22Rv1 (cell line): ENCODE data around the gene RSBN1L.
A peak's percentile ranks its signal among the peaks of the same experiment; 100 is the strongest.

ENCODE experiments used
- ZFX ChIP-seq: fragments of 450-650 bp; IDR thresholded peaks from 2 replicates; pipeline ENCODE4 v1.6.1; 2017; ENCODE audit warnings: antibody characterized with exemption, borderline replicate concordance
- TF ChIP-seq, protein P1 (sequence below): fragments of 450-650 bp; IDR thresholded peaks from 2 replicates; pipeline ENCODE4 v1.5.1; 2017; ENCODE audit warnings: mild to moderate bottlenecking

DNA sequence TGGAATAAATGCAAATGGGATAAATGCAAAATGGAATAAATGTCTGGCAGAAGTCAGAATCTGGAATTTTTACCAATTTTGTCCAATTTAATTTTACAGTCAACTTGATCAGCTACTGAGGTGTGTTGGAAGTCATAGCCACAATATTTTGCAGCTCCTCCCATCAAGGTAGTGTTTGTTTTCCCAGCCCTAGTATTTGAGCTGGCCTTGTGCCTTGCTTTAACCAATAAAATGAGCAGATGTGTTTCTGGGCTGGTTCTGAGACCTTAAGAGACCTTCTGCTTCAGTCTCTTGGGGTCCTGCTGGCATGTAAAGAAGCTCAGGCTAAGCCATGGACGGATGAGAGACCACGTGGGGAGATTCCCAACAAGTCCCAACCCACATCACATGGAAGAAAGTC lies 42.7 kb upstream of the RSBN1L start:
- TF ChIP-seq, protein P1, sequence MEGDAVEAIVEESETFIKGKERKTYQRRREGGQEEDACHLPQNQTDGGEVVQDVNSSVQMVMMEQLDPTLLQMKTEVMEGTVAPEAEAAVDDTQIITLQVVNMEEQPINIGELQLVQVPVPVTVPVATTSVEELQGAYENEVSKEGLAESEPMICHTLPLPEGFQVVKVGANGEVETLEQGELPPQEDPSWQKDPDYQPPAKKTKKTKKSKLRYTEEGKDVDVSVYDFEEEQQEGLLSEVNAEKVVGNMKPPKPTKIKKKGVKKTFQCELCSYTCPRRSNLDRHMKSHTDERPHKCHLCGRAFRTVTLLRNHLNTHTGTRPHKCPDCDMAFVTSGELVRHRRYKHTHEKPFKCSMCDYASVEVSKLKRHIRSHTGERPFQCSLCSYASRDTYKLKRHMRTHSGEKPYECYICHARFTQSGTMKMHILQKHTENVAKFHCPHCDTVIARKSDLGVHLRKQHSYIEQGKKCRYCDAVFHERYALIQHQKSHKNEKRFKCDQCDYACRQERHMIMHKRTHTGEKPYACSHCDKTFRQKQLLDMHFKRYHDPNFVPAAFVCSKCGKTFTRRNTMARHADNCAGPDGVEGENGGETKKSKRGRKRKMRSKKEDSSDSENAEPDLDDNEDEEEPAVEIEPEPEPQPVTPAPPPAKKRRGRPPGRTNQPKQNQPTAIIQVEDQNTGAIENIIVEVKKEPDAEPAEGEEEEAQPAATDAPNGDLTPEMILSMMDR, result peak; percentile 16; the same call in 1 of the 2 replicates
- no peak for TF ChIP-seq ZFX
